Mesenchymal stem cell (in vitro differentiated cells and primary cell): Measurements from ENCODE around the gene ZSWIM3.
A peak's percentile ranks its signal among the peaks of the same experiment; 100 is the strongest.

Source experiments
- DNase-seq: peaks from one replicate; pipeline ENCODE4 v3.0.0-alpha.2; 2013
- H2AFZ ChIP-seq: one replicate; pipeline ENCODE4 v1.6.1; 2013; ENCODE audit warnings: low read depth, mild to moderate bottlenecking, control low read depth, inconsistent platforms, low read length, moderate library complexity
- H2AK5ac ChIP-seq: 2 replicates; pipeline ENCODE4 v1.6.1; 2013; ENCODE audit warnings: low read length, moderate library complexity, mild to moderate bottlenecking, inconsistent platforms; ENCODE audit not compliant: severe bottlenecking
- H2BK120ac ChIP-seq: one replicate; pipeline ENCODE4 v1.6.1; 2013; ENCODE audit warnings: low read depth, mild to moderate bottlenecking, inconsistent platforms, low read length, moderate library complexity
- H2BK12ac ChIP-seq, 2 experiments: one replicate each; pipeline ENCODE4 v1.6.1; 2013; ENCODE audit warnings: inconsistent platforms in 2 of 2, low read length in 2 of 2, mild to moderate bottlenecking in 2 of 2, moderate library complexity in 2 of 2, control low read depth in 1 of 2
- H2BK15ac ChIP-seq: one replicate; pipeline ENCODE4 v1.6.1; 2013; ENCODE audit warnings: mild to moderate bottlenecking, low read depth, inconsistent platforms; ENCODE audit not compliant: poor library complexity, severe bottlenecking
- H2BK5ac ChIP-seq: 2 replicates; pipeline ENCODE4 v1.6.1; 2013; ENCODE audit warnings: low read depth, mild to moderate bottlenecking, low read length, control low read depth, inconsistent platforms; ENCODE audit not compliant: poor library complexity, severe bottlenecking
- H3K14ac ChIP-seq, 2 experiments: one replicate each; pipeline ENCODE4 v1.6.1; 2013; ENCODE audit warnings: inconsistent platforms in 2 of 2, low read length in 2 of 2, control low read depth in 1 of 2, mild to moderate bottlenecking in 1 of 2, moderate library complexity in 1 of 2
- H3K18ac ChIP-seq, 2 experiments: one replicate each; pipeline ENCODE4 v1.6.1; 2013; ENCODE audit warnings: inconsistent platforms in 2 of 2, low read length in 2 of 2, control low read depth in 1 of 2, low read depth in 1 of 2, mild to moderate bottlenecking in 1 of 2
- H3K23ac ChIP-seq, 2 experiments: one replicate each; pipeline ENCODE4 v1.6.1; 2013; ENCODE audit warnings: inconsistent platforms in 2 of 2, low read length in 2 of 2, mild to moderate bottlenecking in 2 of 2, moderate library complexity in 2 of 2, control low read depth in 1 of 2
- H3K27ac ChIP-seq: 2 replicates; pipeline ENCODE4 v1.5.1; 2013; ENCODE audit warnings: mild to moderate bottlenecking, moderate library complexity, low read length, control low read depth, inconsistent platforms; ENCODE audit not compliant: poor library complexity, severe bottlenecking
- H3K27me3 ChIP-seq, 2 experiments: 2 replicates each; pipeline versions ENCODE4 v1.6.1 to v1.7.0; 2013; ENCODE audit warnings: low read length in 2 of 2, mild to moderate bottlenecking in 2 of 2, moderate library complexity in 2 of 2, control low read depth in 1 of 2, inconsistent platforms in 1 of 2; ENCODE audit not compliant: control insufficient read depth in 1 of 2, insufficient read depth in 1 of 2
- H3K36me3 ChIP-seq, 2 experiments: 2 replicates each; pipeline versions ENCODE4 v1.6.1 to v1.7.0; 2013; ENCODE audit warnings: low read length in 2 of 2, control low read depth in 1 of 2, inconsistent platforms in 1 of 2, low read depth in 1 of 2, mild to moderate bottlenecking in 1 of 2; ENCODE audit not compliant: insufficient read depth in 2 of 2, control insufficient read depth in 1 of 2
- H3K4ac ChIP-seq, 2 experiments: one replicate each; pipeline ENCODE4 v1.6.1; 2013; ENCODE audit warnings: inconsistent platforms in 2 of 2, low read length in 2 of 2, mild to moderate bottlenecking in 2 of 2, moderate library complexity in 2 of 2, control low read depth in 1 of 2, low read depth in 1 of 2
- H3K4me1 ChIP-seq: 2 replicates; pipeline ENCODE4 v1.6.1; 2013; ENCODE audit warnings: low read depth, low read length, control low read depth; ENCODE audit not compliant: control insufficient read depth, insufficient read depth
- H3K4me2 ChIP-seq: 2 replicates; pipeline ENCODE4 v1.6.1; 2013; ENCODE audit warnings: low read length, mild to moderate bottlenecking, inconsistent platforms; ENCODE audit not compliant: poor library complexity, severe bottlenecking
- H3K4me3 ChIP-seq, 2 experiments: 2 replicates each; pipeline versions ENCODE4 v1.5.1 to v1.7.0; 2013; ENCODE audit warnings: low read length in 2 of 2, mild to moderate bottlenecking in 2 of 2, control low read depth in 1 of 2, low read depth in 1 of 2; ENCODE audit not compliant: insufficient read depth in 1 of 2
- H3K79me1 ChIP-seq: replicated peaks from 2 replicates; pipeline ENCODE4 v1.6.1; 2013; ENCODE audit warnings: mild to moderate bottlenecking, control low read depth, low read length, inconsistent platforms; ENCODE audit not compliant: poor library complexity, severe bottlenecking
- H3K9ac ChIP-seq: 2 replicates; pipeline ENCODE4 v1.7.0; 2013; ENCODE audit warnings: mild to moderate bottlenecking, low read length, moderate library complexity
- H3K9me3 ChIP-seq: 2 replicates; pipeline ENCODE4 v1.7.0; 2013; ENCODE audit warnings: mild to moderate bottlenecking, low read length; ENCODE audit not compliant: control insufficient read depth
- H4K8ac ChIP-seq: one replicate; pipeline ENCODE4 v1.6.1; 2013; ENCODE audit warnings: inconsistent platforms, mild to moderate bottlenecking, low read length, moderate library complexity
- H4K91ac ChIP-seq: one replicate; pipeline ENCODE4 v1.6.1; 2013; ENCODE audit warnings: mild to moderate bottlenecking, low read length, inconsistent platforms
- WGBS: methylation state at CpG from one replicate; pipeline ENCODE4 v1.1.7; 2013; ENCODE audit warnings: mixed read lengths; 5-methylcytosine and 5-hydroxymethylcytosine counted together

The ZSWIM3 gene

GRCh38 chr20:45822857-45823256 lies 34.6 kb upstream of the ZSWIM3 start:
- Histone ChIP-seq H3K79me1 (no peaks in the 10 kb centered on the region), H3K27me3 (peaks cover 15 to 16% of the 10 kb centered on the region in 2 experiments), H2BK12ac (no peak overlapping the region), H2AK5ac (no peak overlapping the region), H2AFZ (no peak overlapping the region), H3K27ac (no peak overlapping the region), H3K9ac (no peak overlapping the region), H3K4me2 (peak overlapping the region; percentile 24), H4K8ac (no peak overlapping the region), H4K91ac (no peak overlapping the region), H2BK120ac (no peak overlapping the region), H2BK5ac (no peak overlapping the region), H3K18ac (peak overlapping the region in 1 of 2 experiments; percentile 15), H3K9me3 (no peaks in the 10 kb centered on the region), H3K4me3 (peak overlapping the region in 1 of 2 experiments; percentile 7), H3K36me3 (no peaks in the 10 kb centered on the region), H3K14ac (no peak overlapping the region), H2BK15ac (no peak overlapping the region), H3K23ac (no peak overlapping the region), H3K4me1 (peaks cover 25% of the 10 kb centered on the region), H3K4ac (no peak overlapping the region)
- peak; percentile 40 for DNase-seq
- WGBS = 41% methylated on average over 22 of the region's 24 CpGs

- peak overlapping the region; percentile 61 for H4K8ac ChIP-seq
- H2AK5ac ChIP-seq = no peak overlapping the region
Measured at GRCh38 chr20:45823949-45824835, 33.2 kb upstream of the ZSWIM3 start.

GRCh38 chr20:45826381-45827019 lies 30.9 kb upstream of the ZSWIM3 start:
- Histone ChIP-seq H2AFZ (no peak overlapping the region), H2BK5ac (no peak overlapping the region), H2BK15ac (no peak overlapping the region), H4K8ac (no peak overlapping the region), H3K14ac (no peak overlapping the region), H2BK12ac (peak overlapping the region in 1 of 2 experiments; percentile 60), H3K4me3 (no peak overlapping the region), H2BK120ac (no peak overlapping the region), H3K9ac (peak overlapping the region; percentile 64), H3K79me1 (no peaks in the 10 kb centered on the region), H3K4me1 (peaks cover 25% of the 10 kb centered on the region), H2AK5ac (no peak overlapping the region), H3K4ac (no peak overlapping the region), H3K18ac (peak overlapping the region in 1 of 2 experiments; percentile 26), H3K36me3 (no peaks in the 10 kb centered on the region), H3K27ac (no peak overlapping the region), H3K4me2 (no peak overlapping the region), H4K91ac (no peak overlapping the region), H3K9me3 (no peaks in the 10 kb centered on the region), H3K23ac (no peak overlapping the region), H3K27me3 (peaks cover 15 to 16% of the 10 kb centered on the region in 2 experiments)
- WGBS = 62% methylated on average over 6 of the region's 6 CpGs
- DNase-seq = peak; percentile 64

More at GRCh38 chr20:45823949-45824835, 33.2 kb upstream of the ZSWIM3 start:
- H3K18ac ChIP-seq = peak overlapping the region in 1 of 2 experiments; percentile 49
- peak; percentile 33 for DNase-seq
- no peaks in the 10 kb centered on the region for H3K79me1 ChIP-seq
- no peak overlapping the region for H2BK120ac ChIP-seq
- H3K4me1 ChIP-seq = peaks cover 25% of the 10 kb centered on the region
- no peak overlapping the region for H3K4me2 ChIP-seq
- H3K23ac ChIP-seq = peak overlapping the region in 1 of 2 experiments; percentile 60
- H3K36me3 ChIP-seq = no peaks in the 10 kb centered on the region
- H2BK5ac ChIP-seq = no peak overlapping the region
- H3K14ac ChIP-seq = peak overlapping the region in 1 of 2 experiments; percentile 11
- peak overlapping the region; percentile 87 for H4K91ac ChIP-seq
- H3K9me3 ChIP-seq = no peaks in the 10 kb centered on the region
- H3K4me3 ChIP-seq = peak overlapping the region in 1 of 2 experiments; percentile 60
- H3K4ac ChIP-seq = no peak overlapping the region
- peak overlapping the region in 1 of 2 experiments; percentile 58 for H2BK12ac ChIP-seq
- peaks cover 15 to 16% of the 10 kb centered on the region in 2 experiments for H3K27me3 ChIP-seq
- H3K27ac ChIP-seq = no peak overlapping the region
- no peak overlapping the region for H2AFZ ChIP-seq
- H2BK15ac ChIP-seq = peak overlapping the region; percentile 30
- peak overlapping the region; percentile 32 for H3K9ac ChIP-seq
- 36% methylated on average over 57 of the region's 57 CpGs for WGBS
